Duodenal mucosa (tissue), 2 donors: ENCODE measurements around the gene VSIG2.

Experiments
- H3K27ac ChIP-seq: one replicate; pipeline ENCODE4 v1.7.0; 2013; ENCODE audit warnings: low read depth, low read length
- H3K27me3 ChIP-seq, 2 donors: one replicate each; pipeline ENCODE4 v1.7.0; 2013; ENCODE audit warnings: low read length in 2 of 2, control low read depth in 1 of 2; ENCODE audit not compliant: insufficient read depth in 2 of 2, control insufficient read depth in 1 of 2
- H3K36me3 ChIP-seq, 2 donors: one replicate each; pipeline ENCODE4 v1.7.0; 2013; ENCODE audit warnings: low read length in 2 of 2, control low read depth in 1 of 2; ENCODE audit not compliant: insufficient read depth in 2 of 2, control insufficient read depth in 1 of 2
- H3K4me1 ChIP-seq, 2 donors: one replicate each; pipeline ENCODE4 v1.7.0; 2013; ENCODE audit warnings: low read length in 2 of 2, control low read depth in 1 of 2; ENCODE audit not compliant: insufficient read depth in 2 of 2, control insufficient read depth in 1 of 2
- H3K4me3 ChIP-seq, 2 donors: one replicate each; pipeline ENCODE4 v1.7.0; 2013; ENCODE audit warnings: low read length in 2 of 2, low read depth in 1 of 2
- H3K9ac ChIP-seq, 2 donors: one replicate each; pipeline ENCODE4 v1.7.0; 2013; ENCODE audit warnings: low read length in 2 of 2, low read depth in 1 of 2
- H3K9me3 ChIP-seq, 2 donors: one replicate each; pipeline ENCODE4 v1.7.0; 2013; ENCODE audit warnings: low read length in 2 of 2, control low read depth in 1 of 2; ENCODE audit not compliant: control insufficient read depth in 1 of 2

VSIG2 gene

GRCh38 chr11:124748481-124749343 is 3.3 kb downstream of the VSIG2 start:
- H3K9ac ChIP-seq, result no peak overlapping the region
- H3K36me3 ChIP-seq, result no peaks in the 10 kb centered on the region
- peaks cover 7 to 21% of the 10 kb centered on the region in 2 donors for H3K4me1 ChIP-seq
- no peaks in the 10 kb centered on the region for H3K27me3 ChIP-seq
- H3K9me3 ChIP-seq, result no peaks in the 10 kb centered on the region
- H3K27ac ChIP-seq, result no peak overlapping the region
- H3K4me3 ChIP-seq, result no peak overlapping the region

DNA sequence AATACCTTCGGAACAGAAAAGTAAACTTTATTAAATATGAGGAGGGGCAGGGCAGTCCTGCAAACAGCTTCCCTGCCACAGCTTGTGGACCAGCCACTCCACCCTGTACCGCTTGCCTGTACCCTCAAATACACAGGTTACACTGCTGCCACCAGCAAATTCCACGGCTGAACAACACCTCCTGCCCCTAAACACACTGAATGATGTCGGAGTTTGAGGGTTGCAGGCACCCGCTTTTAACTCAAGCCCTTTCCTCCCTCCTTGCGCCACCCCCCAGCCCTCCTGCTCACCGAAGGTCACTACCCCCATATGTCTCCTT is 4.0 kb downstream of the VSIG2 start:
- H3K9me3 ChIP-seq, result no peaks in the 10 kb centered on the region
- H3K4me3 ChIP-seq, result no peak overlapping the region
- no peaks in the 10 kb centered on the region for H3K27me3 ChIP-seq
- H3K9ac ChIP-seq, result no peak overlapping the region
- H3K36me3 ChIP-seq, result no peaks in the 10 kb centered on the region
- H3K27ac ChIP-seq, result no peak overlapping the region
- peaks cover 7 to 21% of the 10 kb centered on the region in 2 donors for H3K4me1 ChIP-seq

- Histone ChIP-seq H3K4me1 (peaks cover 7 to 21% of the 10 kb centered on the region in 2 donors), H3K9me3 (no peaks in the 10 kb centered on the region), H3K27me3 (peaks cover under 1 to 4% of the 10 kb centered on the region in 2 donors), H3K27ac (no peak overlapping the region), H3K36me3 (no peaks in the 10 kb centered on the region), H3K4me3 (peak overlapping the region in 1 of 2 donors; percentile 48), H3K9ac (no peak overlapping the region)
Observed at GRCh38 chr11:124747406-124748099, 4.5 kb downstream of the VSIG2 start.

DNA sequence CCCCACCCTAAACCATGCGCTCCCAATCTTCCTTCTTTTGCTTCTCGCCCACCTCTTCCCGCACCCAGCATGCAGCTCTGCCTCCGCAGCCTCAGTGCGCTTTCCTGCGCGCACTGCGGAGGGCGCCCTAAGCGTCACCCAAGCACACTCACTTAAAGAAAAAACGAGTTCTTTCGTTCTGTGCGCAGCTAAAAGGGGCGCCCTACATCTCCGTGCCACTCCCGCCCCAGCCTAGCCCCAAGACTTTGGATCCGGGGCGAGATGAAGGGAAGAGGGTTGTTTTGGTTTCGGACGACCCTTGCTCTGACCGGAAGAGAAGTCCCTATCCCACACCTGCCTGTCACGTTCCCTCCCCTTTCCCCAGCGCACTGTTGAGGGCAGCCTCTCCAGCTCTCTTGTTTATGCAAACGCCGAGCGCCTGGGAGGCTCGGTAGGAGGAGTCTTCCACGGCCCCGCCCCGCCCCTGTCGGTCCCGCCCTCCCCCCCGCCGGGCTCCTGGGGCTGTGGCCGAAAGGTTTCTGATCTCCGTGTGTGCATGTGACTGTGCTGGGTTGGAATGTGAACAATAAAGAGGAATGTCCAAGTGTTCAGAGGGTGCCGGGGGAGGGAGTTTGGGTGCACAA is 5.3 kb downstream of the VSIG2 start:
- H3K36me3 ChIP-seq, result no peaks in the 10 kb centered on the region
- peaks cover 7 to 17% of the 10 kb centered on the region in 2 donors for H3K4me1 ChIP-seq

DNA sequence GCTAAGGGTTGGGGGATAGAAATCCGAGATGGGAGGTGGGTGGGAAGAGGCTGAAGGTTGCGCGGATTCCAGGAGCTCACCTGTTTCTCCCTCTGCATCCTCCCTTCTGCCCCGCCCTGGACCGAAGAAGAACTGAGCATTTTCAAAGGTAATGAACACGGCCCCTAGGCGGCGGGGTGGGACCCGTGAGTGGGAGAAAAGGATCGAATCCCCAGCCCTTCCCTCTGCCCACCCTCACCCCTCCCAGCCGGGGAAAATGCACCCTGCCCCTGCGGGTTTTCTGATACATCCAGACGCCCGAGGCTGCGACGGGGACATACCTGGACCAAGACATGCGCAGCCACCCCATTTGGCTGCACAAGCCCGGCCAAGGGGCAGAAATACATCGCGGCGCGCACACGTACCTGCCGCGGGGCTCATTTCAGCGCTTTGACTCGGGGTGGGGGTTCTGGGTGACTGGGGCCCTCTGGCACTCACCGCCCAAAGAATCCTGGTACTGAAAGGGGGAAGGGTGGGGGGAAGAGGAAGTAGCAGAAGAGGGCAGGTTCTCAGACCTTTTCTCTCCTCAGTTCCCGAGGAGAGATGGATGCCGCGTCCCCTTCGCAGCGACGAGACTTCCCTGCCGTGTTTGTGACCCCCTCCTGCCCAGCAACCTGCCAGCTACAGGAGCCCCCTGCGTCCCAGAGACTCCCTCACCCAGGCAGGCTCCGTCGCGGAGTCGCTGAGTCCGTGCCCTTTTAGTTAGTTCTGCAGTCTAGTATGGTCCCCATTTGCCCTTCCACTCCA is 6.0 kb downstream of the VSIG2 start:
- H3K27me3 ChIP-seq, result peaks cover 12 to 14% of the 10 kb centered on the region in 2 donors

More for the DNA sequence above, 5.3 kb downstream of the VSIG2 start:
- H3K27me3 ChIP-seq, result peaks cover 9% of the 10 kb centered on the region in 2 donors
- H3K9ac ChIP-seq, result peak overlapping the region; percentile 84 to 89
- no peaks in the 10 kb centered on the region for H3K9me3 ChIP-seq
- peak overlapping the region; percentile 74 for H3K27ac ChIP-seq
- H3K4me3 ChIP-seq, result peak overlapping the region; percentile 91 to 95

GRCh38 chr11:124745270-124745834 is 6.7 kb downstream of the VSIG2 start:
- H3K4me3 ChIP-seq, result peak overlapping the region; percentile 91 to 95
- H3K9me3 ChIP-seq, result no peaks in the 10 kb centered on the region
- peaks cover 17 to 18% of the 10 kb centered on the region in 2 donors for H3K27me3 ChIP-seq
- no peak overlapping the region for H3K27ac ChIP-seq
- H3K4me1 ChIP-seq, result peaks cover 12 to 23% of the 10 kb centered on the region in 2 donors
- no peak overlapping the region for H3K9ac ChIP-seq
- H3K36me3 ChIP-seq, result no peaks in the 10 kb centered on the region

More for the DNA sequence above, 6.0 kb downstream of the VSIG2 start:
- Histone ChIP-seq H3K36me3 (no peaks in the 10 kb centered on the region), H3K4me1 (peaks cover 7 to 17% of the 10 kb centered on the region in 2 donors), H3K9me3 (no peaks in the 10 kb centered on the region), H3K9ac (peak overlapping the region; percentile 84 to 89), H3K4me3 (peak overlapping the region; percentile 91 to 95), H3K27ac (peak overlapping the region; percentile 74)

GRCh38 chr11:124743050-124743449 is 9.0 kb downstream of the VSIG2 start:
- H3K27ac ChIP-seq, result no peak overlapping the region
- no peaks in the 10 kb centered on the region for H3K36me3 ChIP-seq
- H3K27me3 ChIP-seq, result peaks cover 30 to 34% of the 10 kb centered on the region in 2 donors
- peaks cover 15 to 28% of the 10 kb centered on the region in 2 donors for H3K4me1 ChIP-seq
- H3K9ac ChIP-seq, result no peak overlapping the region
- H3K9me3 ChIP-seq, result no peaks in the 10 kb centered on the region
- no peak overlapping the region for H3K4me3 ChIP-seq

GRCh38 chr11:124742555-124742954 is 9.5 kb downstream of the VSIG2 start:
- Histone ChIP-seq H3K27ac (no peak overlapping the region), H3K4me3 (no peak overlapping the region), H3K4me1 (peaks cover 15 to 28% of the 10 kb centered on the region in 2 donors), H3K9ac (no peak overlapping the region), H3K36me3 (no peaks in the 10 kb centered on the region), H3K9me3 (no peaks in the 10 kb centered on the region), H3K27me3 (peaks cover 34 to 35% of the 10 kb centered on the region in 2 donors)

DNA sequence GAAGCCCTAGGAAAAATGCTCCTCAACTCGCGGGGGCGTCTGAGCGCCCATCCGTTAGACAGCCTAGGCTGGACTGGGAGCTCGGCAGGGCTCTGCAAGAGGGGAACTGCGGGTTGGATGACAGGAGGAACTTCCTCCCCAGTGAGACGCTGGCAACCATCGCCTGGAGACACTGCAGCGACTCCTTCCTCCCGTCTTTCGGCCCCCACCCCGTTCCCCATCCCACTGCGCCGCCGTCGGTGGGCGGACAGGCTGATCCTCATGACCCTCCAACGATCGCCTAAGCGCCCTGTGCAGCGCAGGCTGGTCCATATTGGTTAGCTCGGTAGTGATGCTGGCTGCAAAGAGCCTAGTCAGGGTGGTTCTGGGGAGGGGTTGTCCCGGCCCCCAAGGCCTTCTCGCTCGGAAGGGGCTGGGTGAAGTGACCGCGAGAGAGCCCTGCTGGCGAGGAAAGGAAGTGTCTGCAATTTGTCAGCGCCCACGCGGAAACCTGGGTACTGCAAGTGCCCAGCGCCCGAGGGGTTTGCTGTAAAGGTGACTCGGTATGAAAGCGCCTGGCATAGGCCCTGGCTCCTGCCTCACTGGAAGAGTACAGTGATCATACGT is 11.7 kb downstream of the VSIG2 start:
- no peak overlapping the region for H3K27ac ChIP-seq

More for the DNA sequence above, 11.7 kb downstream of the VSIG2 start:
- H3K4me1 ChIP-seq, result peaks cover 15 to 17% of the 10 kb centered on the region in 2 donors
- no peaks in the 10 kb centered on the region for H3K9me3 ChIP-seq
- H3K4me3 ChIP-seq, result peak overlapping the region; percentile 63 to 70
- peak overlapping the region; percentile 19 to 38 for H3K9ac ChIP-seq
- no peaks in the 10 kb centered on the region for H3K36me3 ChIP-seq
- H3K27me3 ChIP-seq, result peaks cover 36 to 40% of the 10 kb centered on the region in 2 donors
